HG02852 (cell line): ENCODE data around the gene KCNQ1OT1.

Source experiments
- ATAC-seq: cut with Tn5 transposase; IDR thresholded peaks from one replicate; pipeline ENCODE4 v1.9.1; 2021; ENCODE audit warnings: mild to moderate bottlenecking, moderate library complexity; ENCODE audit not compliant: unreplicated experiment

KCNQ1OT1 gene

DNA sequence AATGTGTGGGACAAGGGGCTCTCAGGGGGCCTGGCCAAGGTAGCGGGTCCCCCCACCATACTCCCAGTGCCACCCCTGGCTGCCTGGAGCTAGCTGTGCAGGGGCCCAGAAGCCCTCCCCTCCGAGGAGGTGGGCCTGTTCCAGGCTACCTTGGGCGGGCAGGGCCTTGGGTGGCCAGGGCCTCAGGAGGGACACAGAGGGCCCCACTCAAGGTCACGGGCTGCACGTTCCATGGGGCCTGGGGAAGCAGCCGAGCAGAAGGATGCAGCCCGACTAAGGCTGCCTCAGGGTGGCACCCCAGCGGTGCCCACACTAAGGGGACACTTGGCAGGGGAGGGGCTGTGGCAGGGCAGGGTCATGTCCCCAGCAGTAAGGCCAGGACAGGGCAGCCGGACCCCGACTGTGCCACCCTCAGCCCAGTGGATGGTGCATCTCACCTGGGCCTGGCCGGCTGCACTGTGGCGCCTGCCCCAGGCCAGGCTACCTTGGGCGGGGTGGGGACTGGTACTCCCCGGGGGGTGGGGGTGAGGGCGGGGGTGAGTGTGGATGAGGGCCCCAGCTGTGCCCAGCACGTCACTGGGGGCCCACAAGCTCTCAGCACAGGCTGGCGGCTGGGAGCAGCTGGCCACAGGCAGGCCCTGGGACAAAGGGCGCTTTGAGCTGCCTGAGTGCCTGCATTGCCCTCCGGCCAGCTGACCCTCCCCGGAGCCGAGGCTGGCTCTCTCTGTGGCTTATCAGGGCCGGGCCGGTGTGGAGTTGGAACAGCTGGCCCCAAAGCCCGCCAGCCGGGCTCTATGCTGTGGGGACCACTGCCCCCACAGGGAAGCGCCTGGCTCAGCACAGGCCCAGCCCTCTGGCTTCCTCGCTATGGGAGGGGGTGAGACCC lies 137.9 kb downstream of the KCNQ1OT1 start:
- no peak for ATAC-seq

DNA sequence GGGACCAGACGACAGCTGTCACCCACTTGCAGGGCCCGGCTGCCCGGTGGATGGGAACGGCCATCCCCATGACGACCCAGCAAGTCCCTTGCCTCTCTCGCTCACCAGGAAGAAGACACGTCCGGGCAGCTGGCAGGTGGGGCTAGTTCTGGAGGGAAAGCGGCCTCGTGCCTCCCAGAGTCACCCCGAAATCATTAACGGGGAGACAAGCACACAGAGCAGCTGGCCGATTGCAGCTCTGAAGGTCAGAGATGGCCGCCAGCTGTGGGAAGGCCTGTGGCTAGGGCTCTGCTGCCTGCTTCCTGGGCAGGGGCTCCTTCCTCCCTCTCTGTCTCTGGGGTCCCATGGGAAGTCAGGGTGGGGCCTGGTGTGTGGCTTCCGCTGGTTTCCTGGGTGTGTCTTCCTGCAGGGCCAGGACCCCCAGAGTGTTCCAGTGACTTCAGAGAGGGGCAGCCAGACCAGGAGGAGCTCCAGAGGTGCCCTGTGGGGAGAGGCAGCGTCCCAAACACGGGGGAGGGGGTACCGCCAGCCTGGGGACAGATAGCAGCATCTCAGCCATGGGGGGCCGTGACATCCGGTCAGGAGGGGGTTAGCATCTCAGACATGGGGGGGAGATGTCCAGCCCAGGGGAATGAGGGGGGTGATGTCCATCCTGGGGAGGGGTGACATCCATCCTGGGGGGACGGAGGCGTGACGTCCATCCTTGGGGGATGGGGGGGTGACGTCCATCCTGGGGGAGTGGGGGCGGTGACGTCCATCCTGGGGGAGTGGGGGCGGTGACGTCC lies 140.1 kb downstream of the KCNQ1OT1 start:
- no peak for ATAC-seq

DNA sequence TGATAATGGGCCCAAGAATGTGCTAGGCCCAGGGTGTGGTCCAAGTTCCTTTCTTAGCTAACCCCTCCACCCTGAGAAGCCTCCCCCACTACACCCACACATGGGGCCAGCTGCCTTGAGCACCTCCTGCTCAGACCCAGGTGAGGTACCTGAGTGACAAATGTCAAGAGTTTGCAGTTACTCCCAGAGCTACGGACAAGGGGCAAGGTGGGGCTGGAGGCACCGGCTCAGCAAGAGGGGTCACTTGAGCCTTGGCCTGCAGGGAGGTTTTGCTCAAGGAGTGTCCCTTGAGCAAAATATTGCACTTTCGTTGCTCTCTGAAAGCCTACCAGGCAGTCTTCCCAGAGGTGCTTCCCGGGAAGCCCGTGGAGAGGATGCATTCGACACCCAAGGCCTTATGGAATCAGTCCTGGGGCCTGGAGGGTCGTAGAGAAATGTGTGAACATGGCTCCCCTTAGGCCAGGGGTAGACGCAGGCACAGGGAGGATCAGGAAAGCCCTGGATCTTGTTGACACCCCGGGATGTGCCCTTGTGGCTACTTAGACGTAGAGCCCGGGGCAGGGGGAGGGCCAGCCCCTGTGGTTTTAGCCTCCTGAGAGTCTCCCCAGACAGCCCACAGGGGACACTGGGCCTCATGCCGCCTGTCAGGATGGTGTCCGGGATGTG lies 140.8 kb downstream of the KCNQ1OT1 start:
- no peak for ATAC-seq

DNA sequence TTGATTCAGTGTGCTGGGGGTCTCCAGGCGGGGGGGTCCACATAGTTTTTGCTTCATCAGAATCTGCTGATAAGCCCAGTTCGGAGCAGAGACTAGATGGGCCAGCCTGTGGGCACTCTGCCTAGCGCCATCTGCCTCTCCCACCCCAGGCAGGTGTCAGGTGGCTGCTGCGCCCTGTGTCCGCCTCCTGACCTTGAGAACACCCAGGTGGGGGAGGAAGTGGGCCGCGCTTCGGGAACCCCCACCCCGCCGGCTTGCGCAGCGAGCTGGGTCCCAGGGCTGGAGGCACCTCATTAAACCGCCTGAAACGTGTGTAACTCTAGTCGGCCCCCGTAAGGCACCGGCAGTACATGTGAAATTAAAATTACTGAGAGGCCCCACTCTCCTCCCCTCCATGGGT lies 141.4 kb downstream of the KCNQ1OT1 start:
- ATAC-seq: no peak
